Panc1 (cell line): ENCODE data around the gene CCDC102A. TPM values are rescaled to one million over a fixed set of nuclear protein-coding genes. Genes with fewer than 3 reads are reported as not detected.

Source experiments
- ATAC-seq: fragments of 200-7000 bp; cut with Tn5 transposase; 2 replicates; pipeline ENCODE4 v1.9.1; 2020; ENCODE audit warnings: mild to moderate bottlenecking, moderate library complexity
- BruUV-seq: library from RNA; stranded (reverse); fragments of 400-500 nt; replicated peaks from 2 replicates; lab custom pipeline; 2021; lab: Mats Ljungman, UMichigan
- CTCF ChIA-PET: fragments of 300-600 bp; sonication (Branson Sonifier 250); formaldehyde crosslinking; loops from one replicate; lab custom pipeline; 2022; ENCODE audit warnings: antibody characterized with exemption; lab: Charles Lee
- POLR2A ChIA-PET: fragments of 300-600 bp; sonication (Branson Sonifier 250); formaldehyde crosslinking; loops from one replicate; lab custom pipeline; 2022; ENCODE audit warnings: antibody characterized with exemption; lab: Charles Lee
- DNase-seq: peaks from one replicate; pipeline ENCODE4 v3.0.0-alpha.2; 2010; ENCODE audit warnings: low read depth, low spot score
- H3K27ac ChIP-seq: 2 replicates; pipeline ENCODE4 v1.5.1; 2011; ENCODE audit warnings: mild to moderate bottlenecking, low read length, inconsistent platforms
- H3K27me3 ChIP-seq: fragments of 200-500 bp; sonication (Bioruptor generic); 2 replicates; pipeline ENCODE4 v1.6.0; 2014; ENCODE audit warnings: low read length, inconsistent platforms; ENCODE audit not compliant: control insufficient read depth, insufficient read depth
- H3K36me3 ChIP-seq: fragments of 200-500 bp; sonication (Bioruptor generic); 2 replicates; pipeline ENCODE4 v1.5.1; 2014; ENCODE audit warnings: inconsistent platforms, mild to moderate bottlenecking, low read length, moderate library complexity; ENCODE audit not compliant: control insufficient read depth, insufficient read depth
- H3K4me1 ChIP-seq: 2 replicates; pipeline ENCODE4 v1.5.1; 2011; ENCODE audit warnings: inconsistent platforms, mild to moderate bottlenecking, low read length, moderate library complexity; ENCODE audit not compliant: control insufficient read depth, insufficient read depth
- H3K4me3 ChIP-seq, 2 experiments: 2 replicates each; pipeline ENCODE4 v1.5.1; 2011 to 2012; ENCODE audit warnings: low read depth in 2 of 2, low read length in 2 of 2, mild to moderate bottlenecking in 2 of 2, inconsistent platforms in 1 of 2, moderate library complexity in 1 of 2
- H3K9me3 ChIP-seq: fragments of 200-500 bp; sonication (Bioruptor generic); 2 replicates; pipeline ENCODE4 v1.5.1; 2014; ENCODE audit warnings: low read depth, mild to moderate bottlenecking, inconsistent platforms, low read length, moderate library complexity; ENCODE audit not compliant: control insufficient read depth, insufficient read depth
- POLR2AphosphoS5 ChIP-seq: IDR thresholded peaks from 2 replicates; pipeline ENCODE4 v1.6.1; 2012; ENCODE audit warnings: mild to moderate bottlenecking, low read depth, low read length, moderate library complexity
- SIN3A ChIP-seq: IDR thresholded peaks from 2 replicates; pipeline ENCODE4 v1.6.1; 2012; ENCODE audit warnings: low read depth, mild to moderate bottlenecking, low read length, moderate library complexity, borderline replicate concordance; ENCODE audit not compliant: insufficient read depth
- TCF7L2 ChIP-seq: IDR thresholded peaks from 2 replicates; pipeline ENCODE4 v1.6.1; 2011; ENCODE audit warnings: mild to moderate bottlenecking, low read depth, low read length, inconsistent platforms
- in situ Hi-C: cut with HindIII; loops from 2 replicates; pipeline ENCODE4 v1.10.0; 2016; ENCODE audit warnings: low sequenced_read_pairs, low pct_unique_long_range_greater_than_20kb
- intact Hi-C: fragments of 100-400 bp; cut with micrococcal nuclease; formaldehyde crosslinking; loops from one replicate; pipeline ENCODE4 v1.10.0; 2022; ENCODE audit not compliant: unreplicated experiment
- total RNA-seq: library from RNA; stranded (reverse); gene quantifications from one replicate; pipeline ENCODE4 v1.2.1, GENCODE V29; 2021; ENCODE audit not compliant: unreplicated experiment
- TF ChIP-seq, protein P1 (sequence below), 2 experiments: IDR thresholded peaks; 2 replicates each; pipeline ENCODE4 v1.6.1; 2011 to 2012; ENCODE audit warnings: low read depth in 2 of 2, control low read depth in 1 of 2, low read length in 1 of 2, mild to moderate bottlenecking in 1 of 2, moderate library complexity in 1 of 2; ENCODE audit not compliant: insufficient read depth in 1 of 2
- TF ChIP-seq, protein P2 (sequence below): fragments of 450-650 bp; IDR thresholded peaks from 2 replicates; pipeline ENCODE4 v1.5.1; 2017; ENCODE audit warnings: mild to moderate bottlenecking

CCDC102A gene
- total RNA-seq, 1 experiment from 2014 or later, result 12.9 TPM

DNA sequence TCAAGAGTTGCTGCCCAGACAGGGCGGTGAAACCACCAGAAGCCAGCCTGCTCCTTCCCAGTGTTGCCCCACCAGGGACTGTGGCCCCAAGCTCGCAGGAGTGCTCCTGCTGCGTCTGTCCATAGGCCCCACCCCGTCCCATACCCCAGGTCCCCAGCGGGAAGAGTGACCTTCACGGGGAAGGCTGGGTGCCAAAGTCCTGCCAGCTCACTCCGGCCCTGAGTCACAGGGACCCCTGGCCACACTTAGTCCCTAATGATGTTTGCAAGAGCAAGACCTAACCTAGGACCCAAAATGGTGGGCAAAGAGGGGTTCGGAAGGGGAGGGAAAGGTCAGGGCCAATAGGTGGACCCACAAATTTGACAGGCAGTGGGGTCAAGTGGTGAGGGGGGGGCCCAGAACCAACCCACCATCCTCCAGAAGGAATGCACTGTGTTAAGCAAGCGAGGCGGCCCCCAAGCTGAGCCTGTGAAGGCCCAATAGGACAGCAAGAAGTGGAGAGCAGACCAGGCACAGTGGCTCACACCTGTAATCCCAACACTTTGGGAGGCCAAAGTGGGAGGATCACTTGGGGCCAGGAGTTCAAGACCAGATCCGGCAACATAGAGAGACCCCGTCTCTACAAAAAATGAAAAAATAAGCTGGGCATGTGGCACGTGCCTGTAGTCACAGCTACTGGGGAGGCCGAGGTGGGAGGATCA is 53.4 kb downstream of the CCDC102A start:
- DNase-seq (no peak), ATAC-seq (no peak)
- TF ChIP-seq, protein P1, sequence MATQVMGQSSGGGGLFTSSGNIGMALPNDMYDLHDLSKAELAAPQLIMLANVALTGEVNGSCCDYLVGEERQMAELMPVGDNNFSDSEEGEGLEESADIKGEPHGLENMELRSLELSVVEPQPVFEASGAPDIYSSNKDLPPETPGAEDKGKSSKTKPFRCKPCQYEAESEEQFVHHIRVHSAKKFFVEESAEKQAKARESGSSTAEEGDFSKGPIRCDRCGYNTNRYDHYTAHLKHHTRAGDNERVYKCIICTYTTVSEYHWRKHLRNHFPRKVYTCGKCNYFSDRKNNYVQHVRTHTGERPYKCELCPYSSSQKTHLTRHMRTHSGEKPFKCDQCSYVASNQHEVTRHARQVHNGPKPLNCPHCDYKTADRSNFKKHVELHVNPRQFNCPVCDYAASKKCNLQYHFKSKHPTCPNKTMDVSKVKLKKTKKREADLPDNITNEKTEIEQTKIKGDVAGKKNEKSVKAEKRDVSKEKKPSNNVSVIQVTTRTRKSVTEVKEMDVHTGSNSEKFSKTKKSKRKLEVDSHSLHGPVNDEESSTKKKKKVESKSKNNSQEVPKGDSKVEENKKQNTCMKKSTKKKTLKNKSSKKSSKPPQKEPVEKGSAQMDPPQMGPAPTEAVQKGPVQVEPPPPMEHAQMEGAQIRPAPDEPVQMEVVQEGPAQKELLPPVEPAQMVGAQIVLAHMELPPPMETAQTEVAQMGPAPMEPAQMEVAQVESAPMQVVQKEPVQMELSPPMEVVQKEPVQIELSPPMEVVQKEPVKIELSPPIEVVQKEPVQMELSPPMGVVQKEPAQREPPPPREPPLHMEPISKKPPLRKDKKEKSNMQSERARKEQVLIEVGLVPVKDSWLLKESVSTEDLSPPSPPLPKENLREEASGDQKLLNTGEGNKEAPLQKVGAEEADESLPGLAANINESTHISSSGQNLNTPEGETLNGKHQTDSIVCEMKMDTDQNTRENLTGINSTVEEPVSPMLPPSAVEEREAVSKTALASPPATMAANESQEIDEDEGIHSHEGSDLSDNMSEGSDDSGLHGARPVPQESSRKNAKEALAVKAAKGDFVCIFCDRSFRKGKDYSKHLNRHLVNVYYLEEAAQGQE (IDR thresholded peaks at IDR 0.05; ENCODE audit: insufficient read depth in 1 of 2, low read depth in 2 of 2, low read length in 1 of 2), result no peak
- no peak for TF ChIP-seq TCF7L2
- no peaks in the 10 kb centered on the region for H3K9me3 ChIP-seq
- H3K27ac ChIP-seq, result no peak overlapping the region
- intact Hi-C loops, result no loop called here
- no TSS peak for BruUV-seq
- CTCF ChIA-PET, result interaction anchor here (0.7 kb wide), 1 partner anchor 90 kb away, joined by 4 read pairs; no protein-coding TSS in a partner anchor
- POLR2A ChIA-PET, result no interaction called here
- no peaks in the 10 kb centered on the region; the same call in 1 of the 2 replicates for H3K4me1 ChIP-seq
- H3K36me3 ChIP-seq, result no peaks in the 10 kb centered on the region
- in situ Hi-C loops, result no loop called here
- no peaks in the 10 kb centered on the region for H3K27me3 ChIP-seq
- no peak overlapping the region for H3K4me3 ChIP-seq

DNA sequence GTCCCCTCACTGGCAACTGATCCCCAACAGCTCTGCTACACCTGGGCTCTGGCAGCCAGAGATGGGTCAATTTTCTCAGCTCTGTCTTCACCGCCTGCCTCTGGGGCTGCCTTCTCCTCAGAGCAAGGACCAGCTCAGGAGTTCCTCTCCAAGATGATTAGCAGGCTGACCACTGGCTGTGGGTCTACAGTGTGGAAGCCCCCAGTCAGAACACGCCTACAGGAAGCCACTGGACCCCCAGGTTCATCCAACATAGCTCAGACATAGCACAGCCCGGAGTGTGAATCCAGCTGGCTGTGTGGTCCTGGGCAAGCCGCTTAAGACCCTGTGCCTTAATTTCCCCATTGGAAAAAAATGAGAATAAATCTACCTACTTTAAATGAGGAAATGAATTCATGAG is 55.0 kb downstream of the CCDC102A start:
- H3K27me3 ChIP-seq, result no peaks in the 10 kb centered on the region
- TF ChIP-seq POLR2AphosphoS5 (no peak), TCF7L2 (no peak), SIN3A (no peak)
- TF ChIP-seq, protein P2, sequence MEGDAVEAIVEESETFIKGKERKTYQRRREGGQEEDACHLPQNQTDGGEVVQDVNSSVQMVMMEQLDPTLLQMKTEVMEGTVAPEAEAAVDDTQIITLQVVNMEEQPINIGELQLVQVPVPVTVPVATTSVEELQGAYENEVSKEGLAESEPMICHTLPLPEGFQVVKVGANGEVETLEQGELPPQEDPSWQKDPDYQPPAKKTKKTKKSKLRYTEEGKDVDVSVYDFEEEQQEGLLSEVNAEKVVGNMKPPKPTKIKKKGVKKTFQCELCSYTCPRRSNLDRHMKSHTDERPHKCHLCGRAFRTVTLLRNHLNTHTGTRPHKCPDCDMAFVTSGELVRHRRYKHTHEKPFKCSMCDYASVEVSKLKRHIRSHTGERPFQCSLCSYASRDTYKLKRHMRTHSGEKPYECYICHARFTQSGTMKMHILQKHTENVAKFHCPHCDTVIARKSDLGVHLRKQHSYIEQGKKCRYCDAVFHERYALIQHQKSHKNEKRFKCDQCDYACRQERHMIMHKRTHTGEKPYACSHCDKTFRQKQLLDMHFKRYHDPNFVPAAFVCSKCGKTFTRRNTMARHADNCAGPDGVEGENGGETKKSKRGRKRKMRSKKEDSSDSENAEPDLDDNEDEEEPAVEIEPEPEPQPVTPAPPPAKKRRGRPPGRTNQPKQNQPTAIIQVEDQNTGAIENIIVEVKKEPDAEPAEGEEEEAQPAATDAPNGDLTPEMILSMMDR, result no peak
- TF ChIP-seq, protein P1 (IDR thresholded peaks at IDR 0.05; ENCODE audit: insufficient read depth in 1 of 2, low read depth in 2 of 2, low read length in 1 of 2), result no peak
- ATAC-seq (no peak), DNase-seq (no peak)
- BruUV-seq, result no TSS peak
- in situ Hi-C loops, result no loop called here
- POLR2A ChIA-PET, result interaction anchor here (0.5 kb wide), 1 partner anchor 39 kb away, joined by 3 read pairs; no protein-coding TSS in a partner anchor
- no peaks in the 10 kb centered on the region for H3K9me3 ChIP-seq
- no peaks in the 10 kb centered on the region; the same call in 1 of the 2 replicates for H3K4me1 ChIP-seq
- no peak overlapping the region for H3K27ac ChIP-seq
- H3K36me3 ChIP-seq, result no peaks in the 10 kb centered on the region
- intact Hi-C loops, result no loop called here
- CTCF ChIA-PET, result no interaction called here
- no peak overlapping the region for H3K4me3 ChIP-seq
